Upper lobe of left lung (tissue), 4 donors: ENCODE data around the gene ARID4B.

Experiments
- CTCF ChIP-seq, 6 experiments: fragments of 450-650 bp in 4 of 6; fragments of 200-600 bp in 2 of 6; sonication (generic) in 2 of 6; IDR thresholded peaks; one replicate each; pipeline ENCODE4 v1.5.1; 2016 to 2019; ENCODE audit warnings: antibody characterized with exemption in 6 of 6
- POLR2AphosphoS5 ChIP-seq, 2 donors: sonication (generic); formaldehyde crosslinking; IDR thresholded peaks; one replicate each; pipeline ENCODE4 v1.5.1; 2017; ENCODE audit warnings: antibody characterized with exemption in 2 of 2

DNA sequence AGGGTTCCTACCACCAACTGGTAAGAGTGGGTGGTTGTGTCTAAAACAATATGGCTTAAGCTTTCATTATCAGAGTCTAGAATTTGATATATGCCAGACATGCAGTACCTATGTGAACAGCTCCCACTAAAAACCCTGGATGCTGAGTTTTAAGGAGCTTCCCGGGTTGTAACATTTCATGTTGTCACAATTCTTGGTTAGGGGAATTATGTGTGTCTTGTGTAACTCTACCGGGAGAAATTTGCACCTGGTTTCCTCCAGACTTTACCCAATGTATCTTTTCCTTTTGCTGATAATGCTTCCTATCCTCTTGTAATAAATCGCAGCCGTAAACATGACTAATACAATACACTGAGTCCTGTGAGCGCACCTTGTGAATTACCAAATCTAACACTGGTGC is 48.3 kb downstream of the ARID4B start:
- TF ChIP-seq CTCF (IDR thresholded peaks at IDR 0.05): no peak
- TF ChIP-seq POLR2AphosphoS5 (IDR thresholded peaks at IDR 0.05): no peak
